Activated CD4-positive, alpha-beta T cell treated with anti-CD3 and anti-CD28 coated beads for 48 hours (primary cell): ENCODE results near the gene KREMEN1.

Experiments used
- DNase-seq: peaks from one replicate; pipeline ENCODE4 v3.0.0-alpha.2; 2020

Gene KREMEN1

DNA sequence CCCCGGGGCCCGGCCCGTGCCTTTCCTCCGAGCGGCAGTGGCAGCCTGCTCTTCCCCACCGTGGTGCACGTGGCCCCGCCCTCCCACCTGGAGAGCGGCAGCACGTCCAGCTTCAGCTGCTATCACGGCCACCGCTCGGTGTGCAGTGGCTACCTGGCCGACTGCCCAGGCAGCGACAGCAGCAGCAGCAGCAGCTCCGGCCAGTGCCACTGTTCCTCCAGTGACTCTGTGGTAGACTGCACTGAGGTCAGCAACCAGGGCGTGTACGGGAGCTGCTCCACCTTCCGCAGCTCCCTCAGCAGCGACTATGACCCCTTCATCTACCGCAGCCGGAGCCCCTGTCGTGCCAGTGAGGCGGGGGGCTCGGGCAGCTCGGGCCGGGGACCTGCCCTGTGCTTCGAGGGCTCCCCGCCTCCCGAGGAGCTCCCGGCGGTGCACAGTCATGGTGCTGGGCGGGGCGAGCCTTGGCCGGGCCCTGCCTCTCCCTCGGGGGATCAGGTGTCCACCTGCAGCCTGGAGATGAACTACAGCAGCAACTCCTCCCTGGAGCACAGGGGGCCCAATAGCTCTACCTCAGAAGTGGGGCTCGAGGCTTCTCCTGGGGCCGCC is 23.1 kb upstream of the KREMEN1 start:
- no peak for DNase-seq

DNA sequence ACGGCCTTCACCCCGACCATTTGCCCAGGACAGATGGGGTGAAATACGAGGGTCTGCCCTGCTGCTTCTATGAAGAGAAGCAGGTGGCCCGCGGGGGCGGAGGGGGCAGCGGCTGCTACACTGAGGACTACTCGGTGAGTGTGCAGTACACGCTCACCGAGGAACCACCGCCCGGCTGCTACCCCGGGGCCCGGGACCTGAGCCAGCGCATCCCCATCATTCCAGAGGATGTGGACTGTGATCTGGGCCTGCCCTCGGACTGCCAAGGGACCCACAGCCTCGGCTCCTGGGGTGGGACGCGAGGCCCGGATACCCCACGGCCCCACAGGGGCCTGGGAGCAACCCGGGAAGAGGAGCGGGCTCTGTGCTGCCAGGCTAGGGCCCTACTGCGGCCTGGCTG is 22.4 kb upstream of the KREMEN1 start:
- DNase-seq: no peak

DNA sequence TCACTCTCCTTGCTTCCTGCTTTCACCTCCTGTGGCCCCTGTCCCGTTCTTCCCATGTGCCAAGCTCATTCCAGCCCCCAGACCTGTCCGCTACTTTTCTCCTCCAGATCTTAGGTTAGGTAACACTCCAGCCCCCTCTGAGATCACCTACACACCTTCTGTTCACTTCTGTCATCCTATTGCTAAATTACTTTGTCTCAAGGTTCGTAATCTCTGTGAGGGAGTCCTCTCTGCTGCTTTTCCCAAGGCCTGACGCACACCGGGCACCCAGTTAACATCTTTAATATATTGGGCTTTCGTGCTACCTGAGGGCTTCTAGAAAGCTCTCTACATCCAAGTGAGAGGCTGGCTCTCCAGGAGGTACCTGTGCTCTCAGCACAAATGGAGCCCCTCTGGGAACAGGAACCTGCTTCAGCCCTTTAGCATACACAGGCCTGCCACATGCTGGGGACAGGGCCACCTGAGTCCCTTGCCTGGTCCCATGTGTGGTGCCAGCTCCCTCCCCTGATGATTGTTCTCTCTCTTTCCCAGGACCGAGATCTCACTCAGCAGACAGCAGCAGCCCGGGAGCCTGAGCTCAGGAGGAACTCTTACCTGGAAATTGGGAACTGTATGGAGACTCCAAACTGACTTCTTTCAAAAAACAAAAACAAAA is 19.7 kb upstream of the KREMEN1 start:
- no peak for DNase-seq

DNA sequence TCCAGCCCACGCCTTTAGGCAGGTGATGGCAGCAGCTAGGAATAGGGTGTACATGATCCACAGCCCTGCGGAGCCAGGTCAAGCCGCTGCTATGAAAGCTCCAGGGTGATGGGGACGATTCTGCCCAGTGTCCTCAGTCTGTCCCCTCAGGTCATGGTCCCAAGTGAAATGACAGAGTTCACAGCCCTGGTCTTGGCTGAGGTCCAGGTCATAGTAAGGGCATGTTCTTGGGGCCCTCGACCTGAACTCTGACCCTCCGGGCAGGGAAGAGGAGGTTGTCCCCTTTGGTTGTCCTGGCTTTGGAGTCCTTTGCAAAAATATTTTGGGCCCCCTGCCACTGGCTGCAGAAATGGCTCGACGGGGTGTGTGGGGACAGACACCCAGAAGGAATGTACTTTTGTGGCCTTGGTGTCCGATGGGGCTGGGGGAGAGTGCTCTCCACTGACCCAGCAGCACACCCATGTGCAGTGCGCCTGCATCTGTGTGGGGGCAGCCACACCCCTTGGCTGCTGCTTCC is 18.5 kb upstream of the KREMEN1 start:
- DNase-seq: no peak

DNA sequence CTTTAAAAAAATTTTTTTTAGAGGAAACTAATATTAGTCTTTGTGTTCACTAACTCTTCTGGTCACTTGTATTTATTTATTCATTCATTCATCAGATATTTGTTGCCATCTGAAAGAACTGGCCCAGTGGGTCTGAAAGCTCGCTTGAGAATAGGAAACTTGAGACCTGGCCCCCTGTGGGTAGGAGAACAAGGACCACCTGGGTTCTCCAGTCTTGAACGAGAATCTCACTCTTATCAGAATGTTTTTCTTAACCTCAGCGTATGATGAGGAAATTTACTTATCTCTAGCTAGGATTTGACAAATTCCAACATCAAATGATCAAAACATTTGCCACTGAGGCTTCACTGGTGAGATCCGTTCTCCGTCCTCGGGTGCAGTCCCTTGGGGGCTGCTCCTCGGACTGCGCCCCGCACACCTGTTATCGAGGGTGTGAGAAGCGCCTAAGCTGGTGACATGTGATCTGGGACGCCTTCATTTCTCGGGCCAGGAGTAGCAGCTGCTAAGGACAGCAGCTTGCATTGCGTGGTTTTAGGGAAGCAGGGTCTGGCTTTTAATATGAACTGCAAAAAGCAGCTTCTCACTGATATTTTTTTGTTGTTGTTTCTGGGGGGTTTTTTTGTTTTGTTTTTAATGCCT is 17.5 kb upstream of the KREMEN1 start:
- DNase-seq: no peak

DNA sequence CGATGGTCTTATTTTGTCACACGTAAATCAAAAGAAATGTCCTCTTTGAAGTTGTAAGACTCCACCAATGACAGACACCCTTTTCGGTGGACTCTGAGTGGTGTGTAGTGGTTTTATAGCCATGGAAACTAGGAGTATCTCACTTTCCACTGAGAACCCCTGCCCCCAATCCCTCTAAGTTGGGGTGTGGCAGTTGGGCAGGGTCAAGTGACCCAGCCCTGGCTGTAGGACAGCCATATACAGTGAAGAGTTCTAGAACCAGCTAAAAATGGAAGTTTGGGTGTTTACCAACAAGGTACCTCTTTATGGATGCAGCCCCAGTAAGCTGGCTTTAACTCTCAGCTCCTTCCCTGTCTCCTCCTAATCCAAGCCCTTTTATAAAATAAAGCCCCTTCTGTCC is 16.4 kb upstream of the KREMEN1 start:
- no peak for DNase-seq

DNA sequence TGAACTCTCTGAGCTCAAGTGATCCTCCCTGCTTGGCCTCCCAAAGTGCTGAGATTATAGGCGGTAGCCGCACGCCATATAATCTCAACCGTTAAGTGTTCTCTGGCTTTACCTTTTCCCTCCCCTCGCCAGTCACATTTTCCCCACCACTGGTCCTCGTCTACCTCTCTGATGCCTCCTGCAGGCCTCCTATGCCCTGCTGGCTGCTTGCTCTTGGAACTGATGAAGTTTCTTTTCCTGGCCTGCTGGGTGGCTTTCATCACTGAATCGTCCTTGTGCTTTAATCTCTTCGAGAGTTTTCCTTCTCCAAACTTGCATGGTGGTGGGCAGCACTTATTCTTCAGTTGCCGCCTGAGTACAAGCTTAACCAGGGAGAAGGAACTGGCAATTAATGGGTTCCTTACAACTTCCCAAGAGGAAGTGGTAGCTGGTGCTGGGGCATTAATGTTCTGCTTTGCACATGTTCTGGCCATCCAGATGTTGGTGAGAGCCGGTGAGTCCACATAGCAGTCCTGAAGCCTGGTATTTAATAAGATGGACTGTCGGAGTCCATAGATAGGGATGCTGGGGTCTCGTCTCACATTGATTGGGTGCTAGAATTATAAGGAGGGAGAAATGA is 12.5 kb upstream of the KREMEN1 start:
- no peak for DNase-seq

DNA sequence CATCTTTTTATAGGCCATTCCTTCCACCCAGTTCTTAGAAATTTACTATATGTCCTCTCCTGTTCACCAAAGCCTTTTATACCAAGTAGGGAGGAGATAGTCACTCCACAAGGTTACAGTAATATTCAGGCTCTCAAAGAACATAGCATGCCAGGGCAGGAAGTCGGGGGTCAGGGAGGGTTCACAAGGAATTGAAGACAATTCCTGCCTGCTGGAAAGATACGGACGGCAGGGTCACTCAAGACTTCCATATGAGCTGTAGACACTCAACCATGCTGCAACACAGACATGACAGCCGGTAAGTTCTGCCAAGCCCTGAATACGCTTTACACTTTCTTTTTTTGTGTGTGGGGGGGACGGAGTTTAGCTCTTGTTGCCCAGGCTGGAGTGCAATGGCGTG is 11.9 kb upstream of the KREMEN1 start:
- no peak for DNase-seq

DNA sequence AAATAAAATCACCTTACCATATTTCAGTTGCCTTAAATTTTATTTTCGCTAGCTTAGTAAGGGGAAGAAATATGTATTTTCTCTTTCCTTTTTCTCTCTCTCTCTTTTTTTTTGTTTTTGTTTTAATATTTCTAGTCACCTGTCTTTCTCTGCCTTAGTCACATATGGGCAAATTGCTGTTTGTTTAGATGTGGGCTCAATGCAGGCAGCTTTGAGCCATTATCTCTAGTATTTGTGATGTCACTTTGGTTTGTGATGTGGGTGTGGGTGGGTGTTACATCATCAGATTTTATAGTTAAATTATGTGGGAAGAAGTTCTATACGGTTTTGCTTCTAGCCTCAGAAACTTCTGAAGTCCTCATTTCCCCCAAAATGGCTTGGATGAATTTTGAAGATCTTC is 11.1 kb upstream of the KREMEN1 start, which contains the start of gene C22orf31:
C22orf31 (minus strand) TSS at position 59 of the 400 bp plus-strand sequence; CDS start at position 20, 39 bp downstream.
- DNase-seq: no peak

DNA sequence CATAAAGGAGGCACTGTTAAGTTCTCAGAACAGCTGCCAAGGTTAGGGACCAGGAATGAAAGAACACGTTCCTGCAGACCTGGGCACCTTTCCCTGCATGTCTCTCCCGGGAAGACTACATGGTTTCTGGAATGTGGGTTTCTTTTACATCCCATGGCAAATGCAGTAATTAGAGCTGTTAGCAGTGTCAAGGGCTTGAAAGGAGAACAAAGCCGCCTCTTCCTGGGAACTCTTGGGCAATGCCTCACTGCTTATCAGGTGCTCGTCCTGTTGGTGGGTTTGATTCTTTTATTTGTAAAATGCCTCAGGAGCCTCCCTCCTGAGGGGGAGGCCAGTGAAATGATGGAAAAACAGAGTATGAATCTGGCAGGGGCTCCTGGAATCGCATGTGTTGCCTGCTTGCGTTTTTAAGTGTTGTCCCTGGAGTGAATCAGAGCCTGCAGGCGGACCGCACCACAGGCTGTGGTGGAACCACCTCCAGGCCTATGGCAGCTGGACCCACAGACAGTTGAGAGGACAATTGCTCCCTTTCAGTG is 10.5 kb upstream of the KREMEN1 start:
- DNase-seq: no peak

DNA sequence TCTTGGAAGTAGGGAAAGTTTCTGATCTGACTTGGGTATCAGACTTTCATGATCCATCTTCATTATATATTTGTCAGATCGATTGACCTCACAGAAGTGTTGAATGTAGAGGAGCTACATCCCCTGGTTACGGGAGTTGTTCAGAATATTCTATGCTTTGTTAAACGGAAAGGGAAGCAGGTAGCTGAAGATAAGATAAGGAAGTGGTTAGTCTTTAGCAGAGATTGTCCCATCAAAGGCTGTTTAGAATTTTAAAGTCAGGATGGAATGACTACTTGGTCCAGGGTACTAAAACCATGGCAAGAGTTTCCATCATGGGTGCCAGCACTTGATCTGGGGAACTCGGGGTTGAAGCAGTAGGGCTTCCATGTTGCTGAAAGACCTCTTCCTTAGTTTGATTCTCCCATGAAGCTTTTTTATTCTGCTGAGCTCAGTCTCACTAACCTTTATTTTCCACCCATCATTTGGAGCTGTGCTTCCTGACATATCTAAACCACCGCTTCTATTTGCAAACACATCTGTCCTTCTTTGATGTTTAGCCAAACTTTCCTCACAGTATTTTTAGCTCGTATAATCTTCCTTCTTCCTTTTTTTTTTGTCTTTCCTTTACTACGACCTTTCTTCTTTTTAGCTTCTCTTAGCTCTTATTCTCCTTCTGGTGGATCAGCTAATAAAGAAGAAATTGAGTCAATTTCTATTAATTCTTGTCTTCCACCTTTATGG is 7.2 kb upstream of the KREMEN1 start:
- no peak for DNase-seq

DNA sequence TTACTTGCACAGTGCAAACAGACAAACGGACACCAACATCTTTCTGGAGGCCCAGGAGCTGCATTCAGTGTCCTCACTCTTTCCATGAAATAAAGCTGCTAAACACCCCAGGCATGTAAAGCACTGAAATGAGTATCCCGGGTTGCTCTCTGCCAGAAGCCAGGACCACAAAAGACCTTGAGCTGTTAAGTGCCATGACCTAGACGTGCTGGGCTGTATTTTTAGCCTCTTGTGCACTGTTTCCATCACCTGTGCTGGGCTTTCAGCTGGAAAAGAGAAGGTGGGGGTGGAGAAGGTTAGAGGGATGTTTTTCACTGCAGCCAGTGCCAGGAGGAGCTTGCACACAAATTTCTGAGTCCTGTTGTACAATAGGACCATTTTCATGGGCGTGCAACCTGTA is 3.4 kb upstream of the KREMEN1 start:
- DNase-seq: no peak

DNA sequence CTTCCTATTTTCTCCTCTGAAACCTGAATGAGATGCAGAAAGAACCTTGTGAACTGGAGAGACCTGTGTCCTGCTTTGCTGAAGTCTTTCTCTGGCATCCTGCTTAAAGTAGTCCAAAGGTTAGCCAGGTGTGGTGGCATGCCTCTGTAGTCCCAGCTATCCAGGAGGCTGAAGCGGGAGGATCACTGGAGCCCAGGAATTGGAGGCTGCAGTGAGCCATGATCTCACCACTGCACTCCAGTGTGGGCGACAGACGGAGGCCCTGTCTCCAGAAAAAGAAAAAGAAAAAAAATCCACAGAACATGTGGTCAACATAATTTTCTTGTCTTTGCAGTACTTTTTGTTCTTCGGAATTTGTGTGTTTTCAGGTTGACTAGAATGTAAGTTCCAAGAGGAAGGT is 2.3 kb upstream of the KREMEN1 start:
- no peak for DNase-seq

DNA sequence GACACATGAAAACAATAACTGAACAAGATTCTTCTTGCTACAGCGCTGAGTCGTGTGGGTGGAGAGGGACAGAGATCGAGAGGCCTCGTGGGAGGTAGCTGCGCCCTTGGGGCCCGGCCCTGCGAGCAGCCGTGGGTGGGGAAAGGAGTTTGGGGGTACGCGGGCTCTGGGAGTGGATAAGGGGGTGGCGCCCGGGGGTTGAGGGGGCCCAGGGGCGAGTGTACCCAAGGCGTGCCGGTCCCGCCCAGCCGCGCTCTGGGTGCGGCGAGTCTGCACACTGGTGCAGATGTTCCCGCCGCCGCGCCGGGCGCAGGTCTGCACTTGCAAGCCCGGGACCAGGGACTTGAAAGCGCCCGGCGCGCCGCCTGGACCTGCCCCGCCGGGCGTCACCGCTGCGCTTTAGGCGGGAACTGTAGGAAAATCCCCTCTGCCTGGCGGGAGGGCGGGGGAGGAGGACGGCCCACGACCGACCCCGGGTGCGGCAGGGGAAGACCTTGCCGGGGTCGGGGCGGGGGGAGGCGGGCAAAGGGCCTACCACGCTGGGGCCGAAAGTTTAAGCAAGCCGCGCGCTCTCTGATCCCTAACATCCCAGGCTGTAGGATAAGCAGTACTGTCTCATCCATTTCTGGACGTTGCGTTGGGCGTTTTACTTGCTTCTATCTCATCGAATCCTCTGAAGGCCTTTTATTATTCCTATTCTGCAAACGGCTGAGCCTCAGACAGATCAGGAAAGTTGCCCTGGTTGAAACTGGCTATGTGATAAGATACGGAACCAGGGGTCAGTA is 1.4 kb upstream of the KREMEN1 start:
- DNase-seq: peak; percentile 56

DNA sequence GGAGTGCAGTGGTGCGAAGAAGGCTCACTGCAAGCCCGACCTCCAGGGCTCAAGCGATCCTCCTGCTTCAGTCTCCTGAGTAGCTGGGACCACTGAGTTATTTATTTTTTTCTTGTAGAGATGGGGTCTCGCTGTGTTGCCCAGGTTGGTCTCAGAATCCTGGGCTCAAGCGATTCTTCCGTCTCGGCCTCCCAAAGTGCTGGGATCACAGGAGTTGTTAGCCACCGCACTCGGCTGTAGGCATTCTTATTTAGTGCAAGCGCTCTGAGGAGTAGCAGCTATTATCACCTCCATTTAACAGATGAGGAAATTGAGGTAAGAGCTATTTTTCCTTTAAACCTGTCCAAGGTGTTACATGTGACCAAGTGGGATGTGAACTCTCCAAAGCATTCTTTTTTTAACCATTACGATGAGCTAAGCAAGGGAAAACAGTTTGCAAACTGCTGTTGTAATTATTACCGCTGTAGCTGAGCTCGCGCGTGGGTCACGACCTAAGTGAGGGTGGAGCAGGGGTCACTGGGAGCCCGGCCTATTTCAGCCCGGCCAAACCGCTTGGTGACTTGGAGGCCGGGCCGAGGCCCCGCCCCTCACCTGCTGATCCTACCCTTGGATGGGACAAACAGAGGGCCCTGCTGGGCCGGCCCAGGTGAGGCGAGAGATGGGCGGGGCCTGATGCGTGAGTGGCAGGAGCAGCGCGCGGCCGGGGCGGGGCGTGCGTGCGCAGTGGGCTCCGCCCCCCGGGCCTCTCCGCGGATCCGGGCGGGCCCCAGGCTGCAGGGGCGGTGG is 449 bp upstream of the KREMEN1 start:
- DNase-seq: peak; percentile 89

DNA sequence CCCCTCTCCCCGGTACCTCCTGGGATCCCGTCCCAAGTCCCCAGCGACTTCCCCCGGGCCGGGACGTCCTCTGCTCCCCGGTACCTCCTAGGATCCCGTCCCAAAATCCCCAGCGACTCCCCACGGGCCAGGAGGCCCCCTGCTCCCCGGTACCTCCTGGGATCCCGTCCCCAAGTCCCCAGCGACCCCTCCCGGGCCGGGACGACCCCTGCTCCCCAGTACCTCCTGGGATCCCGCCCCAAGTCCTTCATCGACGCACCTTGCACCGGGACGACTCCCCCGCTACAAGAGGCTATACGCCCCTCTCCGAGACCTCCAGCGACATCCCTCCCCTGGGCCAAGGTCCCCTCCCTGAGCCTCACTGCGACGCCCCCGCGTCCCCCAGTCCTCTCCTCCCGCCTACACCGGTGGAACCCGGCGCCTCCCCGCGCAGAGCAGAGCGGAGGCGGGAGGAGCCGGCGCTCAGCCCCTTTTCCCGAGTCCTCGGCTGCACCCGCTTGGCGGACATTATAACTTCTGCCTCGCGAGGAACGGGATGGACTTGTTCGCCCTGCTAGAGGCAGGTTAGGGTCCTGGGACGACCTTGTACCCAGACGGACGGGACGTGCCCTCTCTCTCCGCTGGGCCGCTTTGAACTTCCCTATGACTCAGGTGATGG is 912 bp downstream of the KREMEN1 start:
- DNase-seq: peak; percentile 7

DNA sequence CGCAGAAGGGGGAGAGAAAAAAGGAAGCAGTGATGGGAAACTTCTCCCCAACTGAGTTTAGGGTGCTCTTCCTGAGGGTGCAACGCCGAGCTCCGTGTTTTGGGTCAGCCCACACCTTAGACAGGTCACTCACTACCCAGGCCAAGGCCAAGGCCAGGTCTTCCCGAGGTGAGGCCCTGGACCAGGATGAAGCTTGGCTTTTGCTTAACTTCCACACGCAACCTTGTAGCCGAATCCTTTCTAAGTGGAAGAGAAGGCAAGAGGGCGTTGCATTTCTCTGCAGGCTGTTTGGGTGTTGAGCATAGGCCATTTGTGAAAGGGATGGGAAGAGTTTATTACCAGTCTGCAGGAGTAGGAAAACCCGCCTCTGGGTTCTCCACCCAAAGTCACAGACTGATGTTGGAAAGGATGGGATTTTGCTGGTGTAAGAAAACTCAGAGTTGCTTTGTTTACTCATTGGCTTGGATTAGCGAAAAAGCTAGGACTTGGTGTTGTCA is 1.5 kb downstream of the KREMEN1 start:
- DNase-seq: no peak

DNA sequence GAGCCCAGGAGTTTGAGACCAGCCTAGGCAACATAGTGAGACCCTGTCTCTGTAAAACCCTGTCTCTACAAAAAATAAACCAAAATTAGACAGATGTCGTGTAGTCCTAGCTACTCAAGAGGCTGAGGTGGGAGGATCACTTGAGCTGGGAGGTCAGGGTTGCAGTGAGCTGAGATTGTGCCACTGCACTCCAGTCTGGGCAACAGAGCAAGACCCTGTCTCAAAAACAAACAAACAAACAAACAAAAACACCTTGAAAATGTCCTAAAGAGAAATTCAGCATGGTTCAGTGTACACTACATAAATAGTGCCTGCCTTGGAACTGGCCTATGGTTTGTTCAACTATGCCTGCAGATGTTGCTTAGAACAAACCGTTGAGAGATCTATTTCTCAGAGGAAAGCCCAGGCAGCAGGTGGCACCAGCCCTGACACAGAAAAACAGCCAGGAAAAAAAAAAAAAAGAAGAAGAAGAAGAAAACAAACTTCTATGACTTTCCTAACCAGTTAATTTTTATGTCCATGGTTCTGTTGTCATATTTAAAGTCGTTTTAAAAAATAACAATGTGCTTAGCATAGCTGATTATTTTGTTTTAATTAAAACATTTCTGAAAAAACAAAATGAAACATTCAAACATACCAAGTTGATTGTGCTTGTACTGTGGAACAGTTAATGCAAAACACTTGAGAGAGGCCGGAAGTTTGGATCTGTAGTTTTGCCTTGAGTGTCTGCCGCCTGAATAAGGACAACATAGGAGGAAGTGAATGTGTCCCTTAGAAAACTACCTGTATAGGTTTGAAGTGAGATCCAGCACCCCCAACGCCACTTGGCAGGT is 5.4 kb downstream of the KREMEN1 start:
- DNase-seq: no peak

DNA sequence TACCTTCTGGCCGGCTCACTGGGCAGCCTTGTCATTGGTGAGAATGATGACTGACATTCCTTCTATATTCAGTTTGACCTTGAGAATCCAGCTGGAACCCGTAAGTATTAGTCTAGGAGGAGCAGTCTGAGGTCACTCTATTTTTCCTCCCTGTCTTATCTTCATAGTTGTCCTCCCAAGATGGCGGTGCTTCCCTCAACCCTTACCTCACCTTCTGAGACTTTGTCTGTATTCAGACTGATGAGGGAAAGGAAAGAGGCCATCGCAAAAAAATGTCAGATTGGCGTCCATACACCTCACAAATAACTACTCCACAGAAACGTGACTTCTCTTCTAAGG is 6.0 kb downstream of the KREMEN1 start:
- no peak for DNase-seq
